Measurements from ENCODE around the gene ADA.

DNA sequence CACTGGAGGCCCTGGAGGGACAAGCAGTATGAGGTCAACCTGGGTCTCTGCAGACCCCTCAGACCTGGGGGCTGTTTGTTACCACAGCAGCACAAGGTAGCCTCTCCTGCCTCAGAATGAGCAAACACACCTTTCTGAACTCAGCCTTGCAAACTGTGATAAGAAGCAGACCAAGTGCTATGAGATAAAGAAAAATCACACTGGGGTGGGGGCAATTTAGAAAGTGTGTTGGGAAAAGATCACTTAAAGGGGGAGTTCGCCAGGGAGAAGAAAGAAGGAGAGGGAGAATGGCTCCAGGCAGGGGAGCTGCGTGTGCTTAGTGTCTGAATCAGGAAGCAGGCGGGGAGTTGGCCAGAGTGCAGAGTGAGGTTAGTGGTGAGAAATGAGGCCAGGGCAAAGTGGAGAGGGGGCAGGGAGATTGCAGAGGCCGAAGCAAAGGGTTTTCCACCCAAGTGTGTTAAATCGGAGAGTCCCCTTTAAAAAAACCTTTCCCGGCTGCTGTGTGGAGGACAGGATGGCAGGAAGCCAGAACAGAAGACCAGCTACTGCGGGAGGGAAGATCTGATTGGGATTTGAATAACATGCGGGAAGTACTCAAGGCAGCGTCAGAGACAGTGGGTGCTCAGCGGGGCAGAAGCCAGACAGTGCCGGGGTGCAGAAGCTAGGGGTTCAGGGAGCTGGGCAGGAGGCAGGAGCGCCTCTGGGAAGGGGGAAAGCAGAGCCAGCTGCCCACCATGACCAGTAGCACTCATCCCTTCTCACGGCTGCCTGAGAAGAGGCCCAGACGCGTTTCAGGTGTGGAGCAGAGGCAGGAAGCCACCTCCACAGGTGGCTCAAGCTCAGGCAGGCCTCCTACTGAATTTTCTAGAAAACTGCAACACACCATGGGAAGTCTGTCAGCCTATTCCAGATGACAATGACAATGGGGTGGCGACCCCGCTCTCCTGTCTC, 9.0 kb downstream of the ADA start:
- TF ChIP-seq, protein P1, sequence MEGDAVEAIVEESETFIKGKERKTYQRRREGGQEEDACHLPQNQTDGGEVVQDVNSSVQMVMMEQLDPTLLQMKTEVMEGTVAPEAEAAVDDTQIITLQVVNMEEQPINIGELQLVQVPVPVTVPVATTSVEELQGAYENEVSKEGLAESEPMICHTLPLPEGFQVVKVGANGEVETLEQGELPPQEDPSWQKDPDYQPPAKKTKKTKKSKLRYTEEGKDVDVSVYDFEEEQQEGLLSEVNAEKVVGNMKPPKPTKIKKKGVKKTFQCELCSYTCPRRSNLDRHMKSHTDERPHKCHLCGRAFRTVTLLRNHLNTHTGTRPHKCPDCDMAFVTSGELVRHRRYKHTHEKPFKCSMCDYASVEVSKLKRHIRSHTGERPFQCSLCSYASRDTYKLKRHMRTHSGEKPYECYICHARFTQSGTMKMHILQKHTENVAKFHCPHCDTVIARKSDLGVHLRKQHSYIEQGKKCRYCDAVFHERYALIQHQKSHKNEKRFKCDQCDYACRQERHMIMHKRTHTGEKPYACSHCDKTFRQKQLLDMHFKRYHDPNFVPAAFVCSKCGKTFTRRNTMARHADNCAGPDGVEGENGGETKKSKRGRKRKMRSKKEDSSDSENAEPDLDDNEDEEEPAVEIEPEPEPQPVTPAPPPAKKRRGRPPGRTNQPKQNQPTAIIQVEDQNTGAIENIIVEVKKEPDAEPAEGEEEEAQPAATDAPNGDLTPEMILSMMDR (optimal IDR thresholded peaks at IDR 0.05 in 1 of 3, IDR thresholded peaks at IDR 0.05 in 1 of 3, conservative IDR thresholded peaks at IDR 0.05 in 1 of 3; ENCODE audit: extremely low read depth in 1 of 3, insufficient read depth in 2 of 3, low read length in 3 of 3), result peak; percentile 28 to 40 (median 31)
- TF ChIP-seq EZH2 (IDR thresholded peaks at IDR 0.05; ENCODE audit: low read length), result no peak

Measured in keratinocyte (primary cell).